ENCODE measurements around the gene SYT17. TPM values are rescaled to one million over a fixed set of nuclear protein-coding genes. Genes with fewer than 3 reads are reported as not detected.

SYT17 gene
- total RNA-seq, 3 donors from 2014 or later (not counting 1 experiment from before 2014, with no cell fraction given): 0.65 to 1.6 TPM; not detected in 1

DNA sequence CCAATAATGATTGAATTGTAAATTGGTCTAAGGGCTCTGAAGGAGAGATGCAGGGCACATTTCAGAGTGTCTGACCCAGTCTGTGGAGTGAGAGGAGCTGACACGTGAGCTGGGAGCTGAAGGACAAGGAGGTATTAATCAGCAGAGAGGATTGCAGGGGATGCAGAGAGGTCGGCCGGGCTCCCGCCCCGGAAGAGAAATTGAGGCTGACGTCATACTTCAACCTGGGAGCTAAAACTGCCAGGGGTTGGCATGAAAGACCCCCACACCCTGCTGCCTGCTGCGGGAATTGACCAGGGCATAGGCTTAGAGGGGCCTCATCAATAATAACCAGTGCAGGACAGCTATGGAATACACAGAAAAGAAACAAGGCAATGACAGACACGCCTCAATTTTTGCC is 63.8 kb downstream of the SYT17 start:
- no peaks in the 10 kb centered on the region for H3K4me1 Mint-ChIP-seq
- DNase-seq (no peak), ATAC-seq (no peak)
- Histone ChIP-seq H3K36me3 (ENCODE audit: control insufficient read depth, insufficient read depth, low read length) (no peaks in the 10 kb centered on the region), H3K27ac (ENCODE audit: low read length) (no peak overlapping the region), H3K9me3 (ENCODE audit: control insufficient read depth, insufficient read depth, low read length) (peaks cover 11% of the 10 kb centered on the region), H3K4me3 (ENCODE audit: low read length) (no peak overlapping the region), H3K4me1 (ENCODE audit: control insufficient read depth, insufficient read depth, low read length) (no peaks in the 10 kb centered on the region), H3K27me3 (ENCODE audit: control insufficient read depth, insufficient read depth, low read length) (no peaks in the 10 kb centered on the region)
- 89% methylated on average over 8 of the region's 8 CpGs for whole genome bisulfite sequencing (ENCODE audit: insufficient coverage)
- H3K9me3 Mint-ChIP-seq: peaks cover 3 to 4% of the 10 kb centered on the region in 2 donors
- no peaks in the 10 kb centered on the region for H3K36me3 Mint-ChIP-seq
- intact Hi-C loops (cut with micrococcal nuclease): no loop called here
- no peak overlapping the region for H3K4me3 Mint-ChIP-seq
- TF ChIP-seq, protein P1, sequence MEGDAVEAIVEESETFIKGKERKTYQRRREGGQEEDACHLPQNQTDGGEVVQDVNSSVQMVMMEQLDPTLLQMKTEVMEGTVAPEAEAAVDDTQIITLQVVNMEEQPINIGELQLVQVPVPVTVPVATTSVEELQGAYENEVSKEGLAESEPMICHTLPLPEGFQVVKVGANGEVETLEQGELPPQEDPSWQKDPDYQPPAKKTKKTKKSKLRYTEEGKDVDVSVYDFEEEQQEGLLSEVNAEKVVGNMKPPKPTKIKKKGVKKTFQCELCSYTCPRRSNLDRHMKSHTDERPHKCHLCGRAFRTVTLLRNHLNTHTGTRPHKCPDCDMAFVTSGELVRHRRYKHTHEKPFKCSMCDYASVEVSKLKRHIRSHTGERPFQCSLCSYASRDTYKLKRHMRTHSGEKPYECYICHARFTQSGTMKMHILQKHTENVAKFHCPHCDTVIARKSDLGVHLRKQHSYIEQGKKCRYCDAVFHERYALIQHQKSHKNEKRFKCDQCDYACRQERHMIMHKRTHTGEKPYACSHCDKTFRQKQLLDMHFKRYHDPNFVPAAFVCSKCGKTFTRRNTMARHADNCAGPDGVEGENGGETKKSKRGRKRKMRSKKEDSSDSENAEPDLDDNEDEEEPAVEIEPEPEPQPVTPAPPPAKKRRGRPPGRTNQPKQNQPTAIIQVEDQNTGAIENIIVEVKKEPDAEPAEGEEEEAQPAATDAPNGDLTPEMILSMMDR (IDR thresholded peaks at IDR 0.05): no peak
- peaks cover 6 to 9% of the 10 kb centered on the region in 2 donors for H3K27me3 Mint-ChIP-seq (ENCODE audit: low read depth in 2 of 2)
- H3K27ac Mint-ChIP-seq: no peak overlapping the region

DNA sequence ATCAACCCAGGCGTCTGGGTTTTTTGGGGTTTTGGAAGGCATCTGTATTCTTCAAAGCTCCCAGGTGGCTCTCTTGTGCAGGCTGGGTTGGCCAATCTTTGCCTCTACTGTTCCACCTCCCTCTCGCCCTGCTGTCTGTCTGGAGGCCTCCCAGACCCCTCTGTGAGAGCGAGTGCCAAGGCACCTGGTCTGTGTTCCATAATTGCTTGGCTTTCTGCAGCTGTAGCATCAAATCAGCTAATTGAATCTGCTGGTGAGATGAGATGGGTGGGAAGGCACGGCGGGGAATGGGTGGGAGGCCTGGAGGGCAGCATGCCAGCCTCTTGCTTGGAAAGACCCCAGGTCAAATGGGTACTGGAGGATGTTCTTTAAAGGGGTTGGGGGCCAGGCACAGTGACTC is 64.9 kb downstream of the SYT17 start:
- Mint-ChIP-seq H3K4me3 (no peak overlapping the region), H3K27ac (no peak overlapping the region), H3K27me3 (ENCODE audit: low read depth in 2 of 2) (peaks cover 3 to 9% of the 10 kb centered on the region in 2 donors), H3K9me3 (peaks cover 4 to 5% of the 10 kb centered on the region in 2 donors), H3K4me1 (no peaks in the 10 kb centered on the region), H3K36me3 (no peaks in the 10 kb centered on the region)
- no peak overlapping the region for H3K27ac ChIP-seq (ENCODE audit: low read length)
- peaks cover 11% of the 10 kb centered on the region for H3K9me3 ChIP-seq (ENCODE audit: control insufficient read depth, insufficient read depth, low read length)
- no peak for ATAC-seq
- no peaks in the 10 kb centered on the region for H3K36me3 ChIP-seq (ENCODE audit: control insufficient read depth, insufficient read depth, low read length)
- no peaks in the 10 kb centered on the region for H3K4me1 ChIP-seq (ENCODE audit: control insufficient read depth, insufficient read depth, low read length)
- TF ChIP-seq, protein P1 (IDR thresholded peaks at IDR 0.05): no peak
- intact Hi-C loops (cut with micrococcal nuclease): no loop called here
- DNase-seq: no peak
- H3K4me3 ChIP-seq (ENCODE audit: low read length): no peak overlapping the region
- H3K27me3 ChIP-seq (ENCODE audit: control insufficient read depth, insufficient read depth, low read length): no peaks in the 10 kb centered on the region
- 83% methylated on average over 5 of the region's 5 CpGs for WGBS (ENCODE audit: insufficient coverage)

DNA sequence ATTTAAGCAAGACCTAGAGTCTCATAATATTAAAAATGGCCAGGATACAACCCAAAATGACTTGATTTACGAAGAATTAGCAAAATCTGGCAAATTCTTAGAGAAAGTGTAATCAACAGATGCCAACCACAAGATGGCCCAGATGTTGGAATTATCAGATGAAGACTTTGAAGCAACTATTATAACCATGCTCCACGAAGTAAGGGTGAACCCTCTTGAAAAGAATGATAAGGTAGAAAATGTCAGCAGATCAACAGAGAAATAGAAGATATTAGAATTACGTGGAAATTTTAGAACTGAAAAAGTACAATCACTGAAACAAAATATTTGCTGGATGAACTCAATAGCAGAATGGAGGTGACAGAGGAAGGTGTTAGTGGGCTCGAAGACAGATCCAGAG is 67.4 kb downstream of the SYT17 start:
- no peaks in the 10 kb centered on the region for H3K36me3 Mint-ChIP-seq
- peaks cover 0 to 3% of the 10 kb centered on the region in 2 donors for H3K27me3 Mint-ChIP-seq (ENCODE audit: low read depth in 2 of 2)
- no peaks in the 10 kb centered on the region for H3K4me1 ChIP-seq (ENCODE audit: control insufficient read depth, insufficient read depth, low read length)
- H3K27ac ChIP-seq (ENCODE audit: low read length): no peak overlapping the region
- no peak overlapping the region for H3K27ac Mint-ChIP-seq
- H3K36me3 ChIP-seq (ENCODE audit: control insufficient read depth, insufficient read depth, low read length): no peaks in the 10 kb centered on the region
- TF ChIP-seq, protein P1 (IDR thresholded peaks at IDR 0.05): no peak
- WGBS (ENCODE audit: insufficient coverage): 87% methylated on average over 4 of the region's 4 CpGs
- no peak for DNase-seq
- ATAC-seq: no peak
- no peak overlapping the region for H3K4me3 ChIP-seq (ENCODE audit: low read length)
- H3K4me1 Mint-ChIP-seq: no peaks in the 10 kb centered on the region
- no peaks in the 10 kb centered on the region for H3K27me3 ChIP-seq (ENCODE audit: control insufficient read depth, insufficient read depth, low read length)
- intact Hi-C loops (cut with micrococcal nuclease): no loop called here
- H3K9me3 Mint-ChIP-seq: peaks cover 4 to 5% of the 10 kb centered on the region in 2 donors
- no peak overlapping the region for H3K4me3 Mint-ChIP-seq
- H3K9me3 ChIP-seq (ENCODE audit: control insufficient read depth, insufficient read depth, low read length): peaks cover 11% of the 10 kb centered on the region

DNA sequence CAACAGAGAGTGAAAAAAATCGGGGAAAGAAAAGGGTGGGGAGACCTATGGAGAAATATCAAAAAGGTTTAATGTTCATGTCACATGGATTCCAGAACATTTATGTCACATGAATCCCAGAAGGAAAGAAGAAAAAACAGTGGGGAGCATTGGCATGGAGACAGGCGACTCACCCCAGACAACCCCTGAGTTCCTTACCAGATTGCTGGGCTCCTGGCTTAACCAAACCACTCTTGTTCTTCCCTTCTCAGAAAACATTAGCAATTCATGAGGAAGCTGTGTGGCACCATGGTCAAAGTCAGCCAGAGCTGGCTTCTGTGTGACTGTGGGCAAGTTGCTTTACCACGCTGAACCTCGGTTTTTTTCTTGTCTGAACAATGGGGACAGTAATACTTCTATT is 67.8 kb downstream of the SYT17 start:
- no peak overlapping the region for H3K27ac ChIP-seq (ENCODE audit: low read length)
- no peaks in the 10 kb centered on the region for H3K27me3 ChIP-seq (ENCODE audit: control insufficient read depth, insufficient read depth, low read length)
- H3K9me3 ChIP-seq (ENCODE audit: control insufficient read depth, insufficient read depth, low read length): peaks cover 11% of the 10 kb centered on the region
- intact Hi-C loops (cut with micrococcal nuclease): no loop called here
- 99% methylated on average over 4 of the region's 4 CpGs for WGBS (ENCODE audit: insufficient coverage)
- no peaks in the 10 kb centered on the region for H3K36me3 ChIP-seq (ENCODE audit: control insufficient read depth, insufficient read depth, low read length)
- Mint-ChIP-seq H3K4me1 (no peaks in the 10 kb centered on the region), H3K4me3 (no peak overlapping the region), H3K27ac (no peak overlapping the region), H3K27me3 (ENCODE audit: low read depth in 2 of 2) (peaks cover 0 to 3% of the 10 kb centered on the region in 2 donors), H3K9me3 (peaks cover 4 to 5% of the 10 kb centered on the region in 2 donors), H3K36me3 (no peaks in the 10 kb centered on the region)
- DNase-seq: no peak
- no peak overlapping the region for H3K4me3 ChIP-seq (ENCODE audit: low read length)
- TF ChIP-seq, protein P1 (IDR thresholded peaks at IDR 0.05): no peak
- H3K4me1 ChIP-seq (ENCODE audit: control insufficient read depth, insufficient read depth, low read length): no peaks in the 10 kb centered on the region
- ATAC-seq: no peak
